MCF 10A (cell line): Measurements from ENCODE around the gene BTG4. TPM values are rescaled to one million over a fixed set of nuclear protein-coding genes. Genes with fewer than 3 reads are reported as not detected.
A peak's percentile ranks its signal among the peaks of the same experiment; 100 is the strongest.

Experiments
- BruUV-seq: library from RNA; stranded (reverse); fragments of 400-500 nt; replicated peaks from 2 replicates; lab custom pipeline; 2021; lab: Mats Ljungman, UMichigan
- CTCF ChIA-PET: fragments of 300-600 bp; sonication (Branson Sonifier 250); formaldehyde crosslinking; extraction: SDS; loops from one replicate; lab custom pipeline; 2021; ENCODE audit warnings: antibody characterized with exemption, inconsistent platforms; lab: Yijun Ruan, JAX
- POLR2A ChIA-PET: fragments of 300-600, 350-650 bp; sonication (Branson Sonifier 250); formaldehyde crosslinking; extraction: SDS; loops from one replicate; lab custom pipeline; 2020; ENCODE audit warnings: antibody characterized with exemption, inconsistent platforms; lab: Yijun Ruan, JAX
- DNase-seq: peaks from one replicate; pipeline ENCODE4 v3.0.0-alpha.2; 2018; ENCODE audit not compliant: unreplicated experiment
- H3K27ac Mint-ChIP-seq: one replicate; pipeline ENCODE4 v1.8.0; 2022; ENCODE audit warnings: mild to moderate bottlenecking, low read depth, mixed read lengths; ENCODE audit not compliant: unreplicated experiment
- H3K27me3 Mint-ChIP-seq: one replicate; pipeline ENCODE4 v1.8.0; 2022; ENCODE audit warnings: mixed read lengths; ENCODE audit not compliant: insufficient read depth, unreplicated experiment
- H3K36me3 Mint-ChIP-seq: one replicate; pipeline ENCODE4 v1.8.0; 2022; ENCODE audit warnings: mild to moderate bottlenecking, moderate library complexity, mixed read lengths; ENCODE audit not compliant: insufficient read depth, unreplicated experiment
- H3K4me1 Mint-ChIP-seq: one replicate; pipeline ENCODE4 v1.8.0; 2022; ENCODE audit warnings: mixed read lengths; ENCODE audit not compliant: insufficient read depth, unreplicated experiment
- H3K4me3 Mint-ChIP-seq: one replicate; pipeline ENCODE4 v1.8.0; 2022; ENCODE audit warnings: mild to moderate bottlenecking, moderate library complexity, mixed read lengths; ENCODE audit not compliant: unreplicated experiment
- H3K9me3 Mint-ChIP-seq: one replicate; pipeline ENCODE4 v1.8.0; 2022; ENCODE audit warnings: mixed read lengths; ENCODE audit not compliant: unreplicated experiment
- CTCF ChIP-seq: fragments of 200-600 bp; IDR thresholded peaks from one replicate; pipeline ENCODE4 v1.8.0; 2022; ENCODE audit warnings: antibody characterized with exemption, mild to moderate bottlenecking; ENCODE audit not compliant: unreplicated experiment
- intact Hi-C: fragments of 100-400 bp; cut with micrococcal nuclease; formaldehyde crosslinking; loops from 2 replicates; pipeline ENCODE4 v1.14.1; 2022
- total RNA-seq: library from RNA; stranded (reverse); gene quantifications from 2 replicates; pipeline ENCODE4 v1.2.3, GENCODE V29; 2022

The BTG4 gene
- total RNA-seq, 1 experiment from 2014 or later: not detected

GRCh38 chr11:111476956-111477355 lies 35.2 kb downstream of the BTG4 start:
- Mint-ChIP-seq H3K27ac (no peak overlapping the region), H3K9me3 (peaks cover under 1% of the 10 kb centered on the region), H3K36me3 (no peaks in the 10 kb centered on the region), H3K4me3 (no peak overlapping the region), H3K27me3 (no peaks in the 10 kb centered on the region), H3K4me1 (peaks cover 5% of the 10 kb centered on the region)
- POLR2A ChIA-PET: no interaction called here
- intact Hi-C loops: no loop called here
- no TSS peak for BruUV-seq
- no peak for DNase-seq
- CTCF ChIA-PET: no interaction called here
- TF ChIP-seq CTCF: no peak

DNA sequence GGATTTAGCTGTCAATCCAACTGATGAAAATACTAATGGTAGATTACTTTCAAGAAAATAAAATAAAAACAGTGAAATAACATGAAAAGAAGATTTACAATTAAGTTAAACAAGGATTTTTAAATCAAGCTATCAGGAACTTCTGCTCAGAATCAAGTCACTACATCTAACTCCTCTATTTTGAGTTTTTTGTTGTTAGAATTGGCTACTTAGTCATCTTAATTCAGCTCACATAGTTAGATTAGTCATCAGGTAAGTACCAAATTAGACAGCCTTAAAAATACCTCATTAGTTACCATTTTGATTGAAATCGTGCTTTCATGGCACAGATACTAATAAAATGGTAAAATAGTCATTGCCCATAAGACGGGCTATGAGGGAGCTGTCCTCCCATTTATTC lies 35.8 kb downstream of the BTG4 start:
- Mint-ChIP-seq H3K27me3 (no peaks in the 10 kb centered on the region), H3K27ac (no peak overlapping the region), H3K36me3 (no peaks in the 10 kb centered on the region), H3K4me3 (no peak overlapping the region), H3K9me3 (no peaks in the 10 kb centered on the region), H3K4me1 (peaks cover 5% of the 10 kb centered on the region)
- intact Hi-C loops: no loop called here
- BruUV-seq: no TSS peak
- ChIA-PET POLR2A (interaction anchor here (0.6 to 1.7 kb wide), 2 partner anchors 14 to 87 kb away, joined by 3 read pairs; no protein-coding TSS in a partner anchor), CTCF (interaction anchor here (0.6 to 0.9 kb wide), 2 partner anchors 395 to 402 kb away, joined by 3 read pairs; partner anchors contain the start of gene ALG9)
- no peak for DNase-seq
- no peak for TF ChIP-seq CTCF

DNA sequence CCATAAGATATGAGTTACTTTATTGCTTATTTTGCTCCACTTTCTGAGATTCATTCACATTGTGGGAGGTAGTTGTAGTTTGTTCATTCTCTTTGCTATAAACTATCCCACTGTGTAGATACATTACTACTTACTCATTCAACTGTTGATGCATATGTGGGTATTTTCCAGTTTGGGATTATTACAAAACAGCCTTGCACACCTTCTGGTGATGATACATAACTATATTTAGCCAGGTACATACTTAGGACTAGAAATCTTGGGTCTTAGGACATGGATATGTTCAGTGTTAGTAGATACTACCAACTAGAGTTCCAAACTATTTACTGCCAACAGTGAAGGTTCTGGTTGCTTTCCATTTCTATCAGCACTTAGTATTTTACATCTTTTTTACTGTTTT lies 37.8 kb downstream of the BTG4 start:
- Mint-ChIP-seq H3K4me1 (peaks cover 5% of the 10 kb centered on the region), H3K27me3 (no peaks in the 10 kb centered on the region), H3K36me3 (no peaks in the 10 kb centered on the region), H3K27ac (no peak overlapping the region), H3K9me3 (no peaks in the 10 kb centered on the region), H3K4me3 (no peak overlapping the region)
- no peak for TF ChIP-seq CTCF
- BruUV-seq: no TSS peak
- POLR2A ChIA-PET: no interaction called here
- intact Hi-C loops: no loop called here
- no peak for DNase-seq
- CTCF ChIA-PET: interaction anchor here (1.0 kb wide), 1 partner anchor 80 kb away, joined by 4 read pairs; no protein-coding TSS in a partner anchor

- Mint-ChIP-seq H3K4me3 (no peak overlapping the region), H3K36me3 (no peaks in the 10 kb centered on the region), H3K4me1 (no peaks in the 10 kb centered on the region), H3K27ac (no peak overlapping the region), H3K9me3 (no peaks in the 10 kb centered on the region), H3K27me3 (no peaks in the 10 kb centered on the region)
- CTCF ChIA-PET: interaction anchor here (0.7 to 1.9 kb wide), 3 partner anchors 17 to 368 kb away, joined by 3 to 9 read pairs (median 4); no protein-coding TSS in a partner anchor
- no peak for TF ChIP-seq CTCF
- BruUV-seq: no TSS peak
- intact Hi-C loops: no loop called here
- peak; percentile 34 for DNase-seq
- POLR2A ChIA-PET: interaction anchor here (0.8 kb wide), 1 partner anchor 52 kb away, joined by 4 read pairs; no protein-coding TSS in a partner anchor
Observed at GRCh38 chr11:111472228-111472627, 40.0 kb downstream of the BTG4 start.
